Panc1 (cell line): ENCODE measurements around the gene ATXN1. TPM values are rescaled to one million over a fixed set of nuclear protein-coding genes. Genes with fewer than 3 reads are reported as not detected.

ENCODE experiments used
- ATAC-seq: fragments of 200-7000 bp; cut with Tn5 transposase; 2 replicates; pipeline ENCODE4 v1.9.1; 2020; ENCODE audit warnings: mild to moderate bottlenecking, moderate library complexity
- BruUV-seq: library from RNA; stranded (reverse); fragments of 400-500 nt; replicated peaks from 2 replicates; lab custom pipeline; 2021; lab: Mats Ljungman, UMichigan
- CTCF ChIA-PET: fragments of 300-600 bp; sonication (Branson Sonifier 250); formaldehyde crosslinking; loops from one replicate; lab custom pipeline; 2022; ENCODE audit warnings: antibody characterized with exemption; lab: Charles Lee
- POLR2A ChIA-PET: fragments of 300-600 bp; sonication (Branson Sonifier 250); formaldehyde crosslinking; loops from one replicate; lab custom pipeline; 2022; ENCODE audit warnings: antibody characterized with exemption; lab: Charles Lee
- DNase-seq: peaks from one replicate; pipeline ENCODE4 v3.0.0-alpha.2; 2010; ENCODE audit warnings: low read depth, low spot score
- H3K27ac ChIP-seq: 2 replicates; pipeline ENCODE4 v1.5.1; 2011; ENCODE audit warnings: mild to moderate bottlenecking, low read length, inconsistent platforms
- H3K27me3 ChIP-seq: fragments of 200-500 bp; sonication (Bioruptor generic); 2 replicates; pipeline ENCODE4 v1.6.0; 2014; ENCODE audit warnings: low read length, inconsistent platforms; ENCODE audit not compliant: control insufficient read depth, insufficient read depth
- H3K36me3 ChIP-seq: fragments of 200-500 bp; sonication (Bioruptor generic); 2 replicates; pipeline ENCODE4 v1.5.1; 2014; ENCODE audit warnings: inconsistent platforms, mild to moderate bottlenecking, low read length, moderate library complexity; ENCODE audit not compliant: control insufficient read depth, insufficient read depth
- H3K4me1 ChIP-seq: 2 replicates; pipeline ENCODE4 v1.5.1; 2011; ENCODE audit warnings: inconsistent platforms, mild to moderate bottlenecking, low read length, moderate library complexity; ENCODE audit not compliant: control insufficient read depth, insufficient read depth
- H3K4me3 ChIP-seq, 2 experiments: 2 replicates each; pipeline ENCODE4 v1.5.1; 2011 to 2012; ENCODE audit warnings: low read depth in 2 of 2, low read length in 2 of 2, mild to moderate bottlenecking in 2 of 2, inconsistent platforms in 1 of 2, moderate library complexity in 1 of 2
- H3K9me3 ChIP-seq: fragments of 200-500 bp; sonication (Bioruptor generic); 2 replicates; pipeline ENCODE4 v1.5.1; 2014; ENCODE audit warnings: low read depth, mild to moderate bottlenecking, inconsistent platforms, low read length, moderate library complexity; ENCODE audit not compliant: control insufficient read depth, insufficient read depth
- POLR2AphosphoS5 ChIP-seq: IDR thresholded peaks from 2 replicates; pipeline ENCODE4 v1.6.1; 2012; ENCODE audit warnings: mild to moderate bottlenecking, low read depth, low read length, moderate library complexity
- SIN3A ChIP-seq: IDR thresholded peaks from 2 replicates; pipeline ENCODE4 v1.6.1; 2012; ENCODE audit warnings: low read depth, mild to moderate bottlenecking, low read length, moderate library complexity, borderline replicate concordance; ENCODE audit not compliant: insufficient read depth
- TCF7L2 ChIP-seq: IDR thresholded peaks from 2 replicates; pipeline ENCODE4 v1.6.1; 2011; ENCODE audit warnings: mild to moderate bottlenecking, low read depth, low read length, inconsistent platforms
- in situ Hi-C: cut with HindIII; loops from 2 replicates; pipeline ENCODE4 v1.10.0; 2016; ENCODE audit warnings: low sequenced_read_pairs, low pct_unique_long_range_greater_than_20kb
- intact Hi-C: fragments of 100-400 bp; cut with micrococcal nuclease; formaldehyde crosslinking; loops from one replicate; pipeline ENCODE4 v1.10.0; 2022; ENCODE audit not compliant: unreplicated experiment
- total RNA-seq: library from RNA; stranded (reverse); gene quantifications from one replicate; pipeline ENCODE4 v1.2.1, GENCODE V29; 2021; ENCODE audit not compliant: unreplicated experiment
- TF ChIP-seq, protein P1 (sequence below), 2 experiments: IDR thresholded peaks; 2 replicates each; pipeline ENCODE4 v1.6.1; 2011 to 2012; ENCODE audit warnings: low read depth in 2 of 2, control low read depth in 1 of 2, low read length in 1 of 2, mild to moderate bottlenecking in 1 of 2, moderate library complexity in 1 of 2; ENCODE audit not compliant: insufficient read depth in 1 of 2
- TF ChIP-seq, protein P2 (sequence below): fragments of 450-650 bp; IDR thresholded peaks from 2 replicates; pipeline ENCODE4 v1.5.1; 2017; ENCODE audit warnings: mild to moderate bottlenecking

Gene ATXN1
- total RNA-seq, 1 experiment from 2014 or later, result 67.1 TPM

DNA sequence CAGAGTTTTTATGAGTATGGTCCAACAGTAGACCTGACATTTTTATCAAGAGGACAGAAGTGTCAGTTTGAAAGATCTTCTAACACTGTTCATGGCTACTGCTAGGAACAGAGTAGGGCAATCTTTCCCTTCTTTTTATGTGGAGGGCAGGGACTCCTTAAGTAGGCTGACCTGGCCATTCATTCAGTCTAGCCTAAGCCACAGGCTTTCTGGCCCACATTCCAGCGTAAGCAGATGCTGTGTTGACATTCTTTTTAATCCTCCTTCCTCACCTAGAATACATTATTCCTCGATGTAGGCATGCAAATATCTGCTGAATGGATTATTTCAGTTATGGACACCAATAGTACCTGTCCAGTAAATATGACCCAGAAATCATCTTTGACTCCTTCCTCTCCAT lies 188.3 kb downstream of the ATXN1 start:
- no peaks in the 10 kb centered on the region for H3K27me3 ChIP-seq
- H3K4me1 ChIP-seq, result peaks cover 14% of the 10 kb centered on the region
- CTCF ChIA-PET, result no interaction called here
- TF ChIP-seq POLR2AphosphoS5 (no peak), TCF7L2 (no peak), SIN3A (no peak)
- TF ChIP-seq, protein P1, sequence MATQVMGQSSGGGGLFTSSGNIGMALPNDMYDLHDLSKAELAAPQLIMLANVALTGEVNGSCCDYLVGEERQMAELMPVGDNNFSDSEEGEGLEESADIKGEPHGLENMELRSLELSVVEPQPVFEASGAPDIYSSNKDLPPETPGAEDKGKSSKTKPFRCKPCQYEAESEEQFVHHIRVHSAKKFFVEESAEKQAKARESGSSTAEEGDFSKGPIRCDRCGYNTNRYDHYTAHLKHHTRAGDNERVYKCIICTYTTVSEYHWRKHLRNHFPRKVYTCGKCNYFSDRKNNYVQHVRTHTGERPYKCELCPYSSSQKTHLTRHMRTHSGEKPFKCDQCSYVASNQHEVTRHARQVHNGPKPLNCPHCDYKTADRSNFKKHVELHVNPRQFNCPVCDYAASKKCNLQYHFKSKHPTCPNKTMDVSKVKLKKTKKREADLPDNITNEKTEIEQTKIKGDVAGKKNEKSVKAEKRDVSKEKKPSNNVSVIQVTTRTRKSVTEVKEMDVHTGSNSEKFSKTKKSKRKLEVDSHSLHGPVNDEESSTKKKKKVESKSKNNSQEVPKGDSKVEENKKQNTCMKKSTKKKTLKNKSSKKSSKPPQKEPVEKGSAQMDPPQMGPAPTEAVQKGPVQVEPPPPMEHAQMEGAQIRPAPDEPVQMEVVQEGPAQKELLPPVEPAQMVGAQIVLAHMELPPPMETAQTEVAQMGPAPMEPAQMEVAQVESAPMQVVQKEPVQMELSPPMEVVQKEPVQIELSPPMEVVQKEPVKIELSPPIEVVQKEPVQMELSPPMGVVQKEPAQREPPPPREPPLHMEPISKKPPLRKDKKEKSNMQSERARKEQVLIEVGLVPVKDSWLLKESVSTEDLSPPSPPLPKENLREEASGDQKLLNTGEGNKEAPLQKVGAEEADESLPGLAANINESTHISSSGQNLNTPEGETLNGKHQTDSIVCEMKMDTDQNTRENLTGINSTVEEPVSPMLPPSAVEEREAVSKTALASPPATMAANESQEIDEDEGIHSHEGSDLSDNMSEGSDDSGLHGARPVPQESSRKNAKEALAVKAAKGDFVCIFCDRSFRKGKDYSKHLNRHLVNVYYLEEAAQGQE (IDR thresholded peaks at IDR 0.05; ENCODE audit: insufficient read depth in 1 of 2, low read depth in 2 of 2, low read length in 1 of 2), result no peak
- TF ChIP-seq, protein P2, sequence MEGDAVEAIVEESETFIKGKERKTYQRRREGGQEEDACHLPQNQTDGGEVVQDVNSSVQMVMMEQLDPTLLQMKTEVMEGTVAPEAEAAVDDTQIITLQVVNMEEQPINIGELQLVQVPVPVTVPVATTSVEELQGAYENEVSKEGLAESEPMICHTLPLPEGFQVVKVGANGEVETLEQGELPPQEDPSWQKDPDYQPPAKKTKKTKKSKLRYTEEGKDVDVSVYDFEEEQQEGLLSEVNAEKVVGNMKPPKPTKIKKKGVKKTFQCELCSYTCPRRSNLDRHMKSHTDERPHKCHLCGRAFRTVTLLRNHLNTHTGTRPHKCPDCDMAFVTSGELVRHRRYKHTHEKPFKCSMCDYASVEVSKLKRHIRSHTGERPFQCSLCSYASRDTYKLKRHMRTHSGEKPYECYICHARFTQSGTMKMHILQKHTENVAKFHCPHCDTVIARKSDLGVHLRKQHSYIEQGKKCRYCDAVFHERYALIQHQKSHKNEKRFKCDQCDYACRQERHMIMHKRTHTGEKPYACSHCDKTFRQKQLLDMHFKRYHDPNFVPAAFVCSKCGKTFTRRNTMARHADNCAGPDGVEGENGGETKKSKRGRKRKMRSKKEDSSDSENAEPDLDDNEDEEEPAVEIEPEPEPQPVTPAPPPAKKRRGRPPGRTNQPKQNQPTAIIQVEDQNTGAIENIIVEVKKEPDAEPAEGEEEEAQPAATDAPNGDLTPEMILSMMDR, result no peak
- no peaks in the 10 kb centered on the region for H3K9me3 ChIP-seq
- H3K4me3 ChIP-seq, result no peak overlapping the region
- H3K27ac ChIP-seq, result no peak overlapping the region
- POLR2A ChIA-PET, result no interaction called here
- H3K36me3 ChIP-seq, result no peaks in the 10 kb centered on the region
- DNase-seq (no peak), ATAC-seq (no peak)
- BruUV-seq, result no TSS peak
- in situ Hi-C loops, result no loop called here
- intact Hi-C loops, result no loop called here

DNA sequence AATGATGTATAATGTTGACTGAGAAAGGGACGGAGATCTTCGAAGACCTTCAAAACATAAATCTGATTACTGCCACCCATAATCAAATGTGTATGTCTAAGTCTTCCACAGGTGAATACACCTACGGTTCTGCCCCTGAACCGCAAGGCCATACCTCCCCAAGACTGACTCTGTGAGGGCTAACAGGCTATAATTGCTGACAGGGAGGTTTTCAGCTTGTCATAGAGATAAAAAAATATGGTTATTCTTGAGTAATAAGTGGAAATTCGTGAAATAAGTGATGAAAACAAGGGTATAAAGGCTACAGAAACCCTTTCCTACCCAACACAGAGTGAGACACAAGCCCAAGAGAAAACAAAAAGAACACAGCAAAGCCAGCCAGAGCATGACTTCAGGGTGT lies 188.9 kb downstream of the ATXN1 start:
- no peak for DNase-seq
- Histone ChIP-seq H3K4me1 (peaks cover 18% of the 10 kb centered on the region), H3K36me3 (no peaks in the 10 kb centered on the region), H3K27ac (no peak overlapping the region), H3K9me3 (no peaks in the 10 kb centered on the region), H3K4me3 (no peak overlapping the region), H3K27me3 (no peaks in the 10 kb centered on the region)
- intact Hi-C loops, result no loop called here
- ATAC-seq, result no peak
- in situ Hi-C loops, result no loop called here
- TF ChIP-seq POLR2AphosphoS5, result no peak
- TF ChIP-seq TCF7L2, result no peak
- TF ChIP-seq, protein P2, result no peak
- POLR2A ChIA-PET, result no interaction called here
- CTCF ChIA-PET, result no interaction called here
- BruUV-seq, result no TSS peak
